Neural crest cell (in vitro differentiated cells): Measurements from ENCODE around the gene SCAMP1. TPM values are rescaled to one million over a fixed set of nuclear protein-coding genes. Genes with fewer than 3 reads are reported as not detected.

Source experiments
- DNase-seq: peaks from one replicate; pipeline ENCODE4 v3.0.0; 2021; ENCODE audit warnings: low read depth, mixed read lengths, low spot score
- H3K27ac Mint-ChIP-seq: one replicate; pipeline ENCODE4 v1.8.0; 2021; ENCODE audit warnings: mild to moderate bottlenecking, mixed read lengths; ENCODE audit not compliant: unreplicated experiment
- H3K27me3 Mint-ChIP-seq: 2 replicates; pipeline ENCODE4 v1.8.0; 2021; ENCODE audit warnings: low read depth, mild to moderate bottlenecking, mixed read lengths
- H3K36me3 Mint-ChIP-seq: 2 replicates; pipeline ENCODE4 v1.8.0; 2021; ENCODE audit warnings: low read depth, mild to moderate bottlenecking, mixed read lengths
- H3K4me1 Mint-ChIP-seq: 2 replicates; pipeline ENCODE4 v1.8.0; 2021; ENCODE audit warnings: mixed read lengths
- H3K4me3 Mint-ChIP-seq: one replicate; pipeline ENCODE4 v1.8.0; 2021; ENCODE audit warnings: mild to moderate bottlenecking, mixed read lengths
- H3K9me3 Mint-ChIP-seq: 2 replicates; pipeline ENCODE4 v1.8.0; 2021; ENCODE audit warnings: mixed read lengths
- total RNA-seq: library from RNA; stranded (reverse); gene quantifications from 2 replicates; pipeline ENCODE4 v1.2.1, GENCODE V29; 2021
- TF ChIP-seq, protein P1 (sequence below): fragments of 200-600 bp; sonication (generic); conservative IDR thresholded peaks from 2 replicates; pipeline ENCODE4 v1.5.0; 2021; ENCODE audit warnings: antibody characterized with exemption, mild to moderate bottlenecking

The SCAMP1 gene
- total RNA-seq, 1 donor from 2014 or later, result 30.7 TPM

GRCh38 chr5:78506261-78507024, 146.0 kb downstream of the SCAMP1 start:
- H3K27me3 Mint-ChIP-seq, result peaks cover 17% of the 10 kb centered on the region
- DNase-seq, result no peak
- no peak overlapping the region for H3K4me3 Mint-ChIP-seq
- no peaks in the 10 kb centered on the region for H3K9me3 Mint-ChIP-seq
- no peaks in the 10 kb centered on the region for H3K36me3 Mint-ChIP-seq
- H3K27ac Mint-ChIP-seq, result no peak overlapping the region
- TF ChIP-seq, protein P1, sequence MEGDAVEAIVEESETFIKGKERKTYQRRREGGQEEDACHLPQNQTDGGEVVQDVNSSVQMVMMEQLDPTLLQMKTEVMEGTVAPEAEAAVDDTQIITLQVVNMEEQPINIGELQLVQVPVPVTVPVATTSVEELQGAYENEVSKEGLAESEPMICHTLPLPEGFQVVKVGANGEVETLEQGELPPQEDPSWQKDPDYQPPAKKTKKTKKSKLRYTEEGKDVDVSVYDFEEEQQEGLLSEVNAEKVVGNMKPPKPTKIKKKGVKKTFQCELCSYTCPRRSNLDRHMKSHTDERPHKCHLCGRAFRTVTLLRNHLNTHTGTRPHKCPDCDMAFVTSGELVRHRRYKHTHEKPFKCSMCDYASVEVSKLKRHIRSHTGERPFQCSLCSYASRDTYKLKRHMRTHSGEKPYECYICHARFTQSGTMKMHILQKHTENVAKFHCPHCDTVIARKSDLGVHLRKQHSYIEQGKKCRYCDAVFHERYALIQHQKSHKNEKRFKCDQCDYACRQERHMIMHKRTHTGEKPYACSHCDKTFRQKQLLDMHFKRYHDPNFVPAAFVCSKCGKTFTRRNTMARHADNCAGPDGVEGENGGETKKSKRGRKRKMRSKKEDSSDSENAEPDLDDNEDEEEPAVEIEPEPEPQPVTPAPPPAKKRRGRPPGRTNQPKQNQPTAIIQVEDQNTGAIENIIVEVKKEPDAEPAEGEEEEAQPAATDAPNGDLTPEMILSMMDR, result no peak
- peaks cover 73% of the 10 kb centered on the region for H3K4me1 Mint-ChIP-seq

- no peak for DNase-seq
- Mint-ChIP-seq H3K27ac (no peak overlapping the region), H3K9me3 (no peaks in the 10 kb centered on the region), H3K4me3 (no peak overlapping the region), H3K36me3 (no peaks in the 10 kb centered on the region), H3K27me3 (peaks cover 17% of the 10 kb centered on the region), H3K4me1 (peaks cover 72% of the 10 kb centered on the region)
- TF ChIP-seq, protein P1, result no peak
These were observed 147.1 kb downstream of the SCAMP1 start for GRCh38 chr5:78507531-78507930.

- no peak overlapping the region for H3K27ac Mint-ChIP-seq
- peaks cover 17% of the 10 kb centered on the region for H3K27me3 Mint-ChIP-seq
- peaks cover 69% of the 10 kb centered on the region for H3K4me1 Mint-ChIP-seq
- H3K9me3 Mint-ChIP-seq, result no peaks in the 10 kb centered on the region
- H3K36me3 Mint-ChIP-seq, result no peaks in the 10 kb centered on the region
- TF ChIP-seq, protein P1, result no peak
- DNase-seq, result no peak
- H3K4me3 Mint-ChIP-seq, result no peak overlapping the region
These were observed 147.9 kb downstream of the SCAMP1 start for GRCh38 chr5:78508186-78508765.

DNA sequence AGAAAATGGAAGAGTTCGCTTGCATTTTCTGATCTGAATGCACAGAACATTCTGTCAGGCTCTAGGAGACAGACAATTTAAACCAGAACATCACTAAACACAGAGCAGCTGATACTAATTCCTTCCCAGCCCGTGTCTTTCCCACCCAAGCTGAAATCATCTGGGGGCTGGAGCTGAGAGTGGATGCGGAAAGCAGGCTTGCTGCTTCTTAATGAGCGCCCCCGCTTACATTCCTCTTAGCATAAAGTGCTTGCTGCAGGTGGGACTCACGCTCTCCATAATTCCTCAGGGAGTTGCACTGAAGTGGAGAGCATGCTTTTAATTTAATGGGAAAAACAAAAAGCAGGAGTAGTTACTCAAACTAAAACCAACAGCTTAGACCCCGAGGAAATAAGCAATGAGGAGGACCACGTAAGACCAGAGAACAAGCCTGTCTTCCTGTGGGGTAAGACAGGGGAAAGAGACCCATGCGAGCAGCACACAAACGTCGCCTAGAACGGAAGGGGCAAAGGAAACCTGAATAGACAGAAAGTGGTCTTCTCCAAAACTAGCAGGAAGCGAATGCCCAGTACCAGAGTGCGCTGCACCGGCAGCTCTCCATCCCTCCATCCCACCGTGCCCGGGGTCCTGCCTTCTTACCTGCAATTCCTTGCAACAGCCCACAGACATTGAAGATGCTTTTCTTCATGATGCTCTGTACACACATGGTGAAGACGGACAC, 148.9 kb downstream of the SCAMP1 start:
- H3K27me3 Mint-ChIP-seq, result peaks cover 17% of the 10 kb centered on the region
- peaks cover 69% of the 10 kb centered on the region for H3K4me1 Mint-ChIP-seq
- no peak overlapping the region for H3K4me3 Mint-ChIP-seq
- no peak overlapping the region for H3K27ac Mint-ChIP-seq
- no peaks in the 10 kb centered on the region for H3K9me3 Mint-ChIP-seq
- no peaks in the 10 kb centered on the region for H3K36me3 Mint-ChIP-seq
- no peak for DNase-seq
- TF ChIP-seq, protein P1, result no peak

DNA sequence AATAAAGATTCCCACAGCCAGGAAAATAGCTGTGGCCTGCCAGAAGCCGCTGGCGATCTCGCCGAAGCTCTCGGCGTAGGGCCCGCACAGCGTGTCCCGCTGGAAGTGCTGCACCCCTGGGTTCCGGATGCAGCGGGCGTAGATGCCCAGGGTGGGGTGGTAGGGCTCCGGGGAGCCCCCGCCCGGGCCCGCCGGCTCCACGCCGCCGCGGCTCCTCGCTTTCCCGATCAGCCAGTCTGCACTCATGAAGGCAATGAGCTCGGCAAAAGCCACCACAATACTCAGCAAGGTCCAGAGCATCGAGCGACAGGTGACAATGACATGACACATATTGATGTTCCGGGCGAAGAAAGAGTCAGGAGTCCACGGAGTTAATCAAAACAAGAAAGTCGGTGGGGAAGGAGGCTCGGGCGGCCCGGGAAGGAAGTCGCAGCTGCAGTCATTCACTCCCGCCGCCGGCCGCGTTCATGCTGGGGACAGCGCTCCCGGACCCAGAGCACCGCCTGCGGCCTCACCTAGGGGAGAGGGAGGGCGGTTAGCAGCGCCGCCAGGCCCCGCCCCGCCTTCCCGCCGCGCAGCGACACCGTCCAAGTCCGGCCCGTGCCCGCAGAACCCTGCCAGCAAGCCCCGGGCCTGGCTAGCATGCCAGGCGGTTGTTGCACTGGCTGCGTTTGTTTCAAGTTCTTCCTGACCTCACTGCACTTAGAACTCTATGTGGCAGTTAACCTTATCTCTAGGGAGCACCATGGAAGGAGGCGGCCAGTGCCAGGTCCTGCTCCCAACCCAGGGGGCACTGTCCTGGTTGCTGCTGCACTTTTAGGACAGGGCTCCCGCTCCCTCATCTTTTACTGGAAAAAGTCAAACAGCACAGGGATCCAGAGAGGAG, 149.7 kb downstream of the SCAMP1 start:
- peaks cover 3% of the 10 kb centered on the region for H3K36me3 Mint-ChIP-seq
- H3K27me3 Mint-ChIP-seq, result peaks cover 17% of the 10 kb centered on the region
- H3K27ac Mint-ChIP-seq, result no peak overlapping the region
- peak; percentile 28 for DNase-seq
- TF ChIP-seq, protein P1, result peak; percentile 25
- H3K4me1 Mint-ChIP-seq, result peaks cover 68% of the 10 kb centered on the region
- H3K9me3 Mint-ChIP-seq, result no peaks in the 10 kb centered on the region
- H3K4me3 Mint-ChIP-seq, result peak overlapping the region; percentile 45
